Esophagus squamous epithelium (tissue), 4 donors: ENCODE results near the gene GLRX.

ENCODE experiments used
- CTCF ChIP-seq, 6 experiments: fragments of 450-650 bp in 4 of 6; fragments of 200-600 bp in 2 of 6; sonication (generic) in 2 of 6; IDR thresholded peaks; one replicate each; pipeline ENCODE4 v1.5.1; 2016 to 2019; ENCODE audit warnings: antibody characterized with exemption in 6 of 6, mild to moderate bottlenecking in 4 of 6, moderate library complexity in 4 of 6
- POLR2A ChIP-seq, 4 donors: fragments of 450-650 bp; IDR thresholded peaks; one replicate each; pipeline ENCODE4 v1.6.1; 2017; ENCODE audit warnings: antibody characterized with exemption in 4 of 4, mild to moderate bottlenecking in 4 of 4, moderate library complexity in 3 of 4

DNA sequence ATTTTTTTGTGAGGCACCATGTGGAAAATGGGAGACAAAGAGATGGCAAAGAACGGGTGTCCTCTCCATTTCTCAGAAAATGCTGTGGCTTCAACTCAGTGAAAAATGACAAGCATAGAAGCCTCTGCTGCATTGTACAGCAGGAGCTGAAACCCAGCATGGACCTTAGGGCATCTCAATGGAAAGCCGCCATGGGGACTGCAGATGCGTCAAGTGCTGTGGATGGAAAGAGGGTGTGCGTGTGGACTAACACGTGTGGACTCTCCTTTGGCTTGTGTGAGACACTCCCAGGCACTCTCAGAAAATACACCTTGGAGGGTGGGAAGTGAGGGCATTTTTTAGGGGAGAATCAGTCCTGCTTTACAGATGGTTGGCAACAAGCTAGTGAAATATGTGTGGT, 2.2 kb upstream of the GLRX start:
- TF ChIP-seq POLR2A (IDR thresholded peaks at IDR 0.05) (no peak), CTCF (IDR thresholded peaks at IDR 0.05) (no peak)
